ENCODE data around the gene NLGN3.

Gene NLGN3

DNA sequence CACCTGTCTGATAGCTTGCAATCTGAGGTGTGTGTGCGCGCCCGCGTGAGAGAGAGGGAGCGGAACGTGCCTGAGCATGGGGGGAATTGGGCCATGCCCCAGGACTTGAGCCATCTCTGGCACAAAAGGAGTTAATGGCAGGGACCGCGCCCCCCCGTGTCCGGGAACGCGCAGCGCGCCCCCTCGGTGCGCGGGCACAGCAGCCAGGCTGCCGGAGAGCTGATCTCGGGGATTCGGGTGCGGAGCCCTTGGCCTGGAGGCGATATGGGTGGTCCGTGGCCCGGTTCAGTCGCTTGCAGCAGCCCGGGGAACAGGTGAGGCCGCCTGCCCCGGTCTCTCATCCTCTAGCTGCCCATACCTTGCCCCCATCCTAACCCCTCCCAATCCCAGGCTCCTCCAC lies at the start of gene NLGN3:
TSS of gene NLGN3 (plus strand) at position 191 of the 400 bp plus-strand sequence. CDS start 2,909 bp downstream, outside the sequence.
- no peak for DNase-seq

- no peak for DNase-seq
Observed at GRCh38 chrX:71095033-71095432, 49.6 kb upstream of the NLGN3 start.

GRCh38 chrX:71095555-71095980 lies 49.1 kb upstream of the NLGN3 start, which contains the start of gene FOXO4:
Gene FOXO4 (plus strand): TSS chrX:71095851. CDS start chrX:71096529, 678 bp downstream.
- peak; percentile 58 for DNase-seq

GRCh38 chrX:71095981-71096759 lies 48.5 kb upstream of the NLGN3 start:
- DNase-seq: no peak

DNA sequence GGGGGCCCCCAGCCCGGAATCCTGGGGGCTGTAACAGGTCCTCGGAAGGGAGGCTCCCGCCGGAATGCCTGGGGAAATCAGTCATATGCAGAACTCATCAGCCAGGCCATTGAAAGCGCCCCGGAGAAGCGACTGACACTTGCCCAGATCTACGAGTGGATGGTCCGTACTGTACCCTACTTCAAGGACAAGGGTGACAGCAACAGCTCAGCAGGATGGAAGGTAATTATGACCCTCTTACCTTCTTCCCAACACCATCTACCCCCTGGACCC lies 47.9 kb upstream of the NLGN3 start:
- DNase-seq: no peak

GRCh38 chrX:71098302-71098701 lies 46.3 kb upstream of the NLGN3 start:
- no peak for DNase-seq

GRCh38 chrX:71098951-71099506 lies 45.6 kb upstream of the NLGN3 start:
- DNase-seq: no peak

- DNase-seq: no peak
Observed at GRCh38 chrX:71099736-71100135, 44.9 kb upstream of the NLGN3 start.

DNA sequence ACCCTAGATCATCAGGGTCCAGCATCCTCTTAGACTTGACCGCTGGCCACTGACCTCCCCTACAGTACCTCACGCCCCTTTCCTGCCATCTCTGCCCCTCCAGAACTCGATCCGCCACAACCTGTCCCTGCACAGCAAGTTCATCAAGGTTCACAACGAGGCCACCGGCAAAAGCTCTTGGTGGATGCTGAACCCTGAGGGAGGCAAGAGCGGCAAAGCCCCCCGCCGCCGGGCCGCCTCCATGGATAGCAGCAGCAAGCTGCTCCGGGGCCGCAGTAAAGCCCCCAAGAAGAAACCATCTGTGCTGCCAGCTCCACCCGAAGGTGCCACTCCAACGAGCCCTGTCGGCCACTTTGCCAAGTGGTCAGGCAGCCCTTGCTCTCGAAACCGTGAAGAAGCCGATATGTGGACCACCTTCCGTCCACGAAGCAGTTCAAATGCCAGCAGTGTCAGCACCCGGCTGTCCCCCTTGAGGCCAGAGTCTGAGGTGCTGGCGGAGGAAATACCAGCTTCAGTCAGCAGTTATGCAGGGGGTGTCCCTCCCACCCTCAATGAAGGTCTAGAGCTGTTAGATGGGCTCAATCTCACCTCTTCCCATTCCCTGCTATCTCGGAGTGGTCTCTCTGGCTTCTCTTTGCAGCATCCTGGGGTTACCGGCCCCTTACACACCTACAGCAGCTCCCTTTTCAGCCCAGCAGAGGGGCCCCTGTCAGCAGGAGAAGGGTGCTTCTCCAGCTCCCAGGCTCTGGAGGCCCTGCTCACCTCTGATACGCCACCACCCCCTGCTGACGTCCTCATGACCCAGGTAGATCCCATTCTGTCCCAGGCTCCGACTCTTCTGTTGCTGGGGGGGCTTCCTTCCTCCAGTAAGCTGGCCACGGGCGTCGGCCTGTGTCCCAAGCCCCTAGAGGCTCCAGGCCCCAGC lies 43.8 kb upstream of the NLGN3 start:
- DNase-seq: no peak

- DNase-seq: no peak
Observed at GRCh38 chrX:71102292-71102691, 42.3 kb upstream of the NLGN3 start.

GRCh38 chrX:71103110-71103983 lies 41.3 kb upstream of the NLGN3 start:
- DNase-seq: no peak

- no peak for DNase-seq
Observed at GRCh38 chrX:71105628-71106027, 39.0 kb upstream of the NLGN3 start.

DNA sequence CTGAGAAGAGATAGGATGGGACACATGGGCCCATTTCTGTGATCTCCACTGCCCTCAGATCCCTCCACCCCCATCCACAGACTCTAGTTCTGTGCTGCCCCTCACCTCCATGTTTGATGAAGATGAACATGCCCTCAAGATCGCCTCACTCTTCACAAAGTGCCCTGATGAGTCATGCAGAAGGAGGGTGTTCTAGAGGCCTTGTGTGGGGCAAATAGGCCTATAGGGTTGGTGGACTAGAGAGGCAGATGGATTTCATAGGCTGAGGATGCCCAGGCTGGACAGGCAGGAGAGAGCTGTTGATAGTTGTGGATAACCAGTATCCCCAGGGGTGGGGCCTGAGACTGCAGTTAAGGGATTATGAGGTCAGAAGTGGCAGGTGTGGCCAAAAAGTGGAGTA lies 38.2 kb upstream of the NLGN3 start, which contains the start of gene CXorf65:
TSS of gene CXorf65 (minus strand) at position 314 of the 400 bp plus-strand sequence. CDS start at position 130, 184 bp downstream.
- DNase-seq: no peak

- DNase-seq: no peak
Observed at GRCh38 chrX:71107245-71107644, 37.4 kb upstream of the NLGN3 start.

GRCh38 chrX:71107762-71108360 lies 36.8 kb upstream of the NLGN3 start:
- no peak for DNase-seq

- no peak for DNase-seq
Observed at GRCh38 chrX:71109051-71109450, 35.6 kb upstream of the NLGN3 start.

GRCh38 chrX:71111141-71111843 lies 33.3 kb upstream of the NLGN3 start, which contains the start of gene IL2RG:
Gene IL2RG (minus strand): TSS chrX:71111577. CDS start chrX:71111539, 38 bp downstream.
- DNase-seq: no peak

- no peak for DNase-seq
Observed at GRCh38 chrX:71111921-71112431, 32.7 kb upstream of the NLGN3 start.

GRCh38 chrX:71117358-71117757 lies 27.3 kb upstream of the NLGN3 start:
- DNase-seq: no peak

- DNase-seq: peak; percentile 44
Observed at GRCh38 chrX:71118032-71118984, 26.3 kb upstream of the NLGN3 start, which contains the start of gene MED12. Gene MED12 (plus strand): TSS chrX:71118596. CDS start chrX:71118755, 159 bp downstream.
